ENCODE data around the gene NUP58. TPM values are rescaled to one million over a fixed set of nuclear protein-coding genes. Genes with fewer than 3 reads are reported as not detected.

NUP58 gene
- total and polyA plus RNA-seq, 2 experiments from 2014 or later, result 22.6 to 54.8 TPM

DNA sequence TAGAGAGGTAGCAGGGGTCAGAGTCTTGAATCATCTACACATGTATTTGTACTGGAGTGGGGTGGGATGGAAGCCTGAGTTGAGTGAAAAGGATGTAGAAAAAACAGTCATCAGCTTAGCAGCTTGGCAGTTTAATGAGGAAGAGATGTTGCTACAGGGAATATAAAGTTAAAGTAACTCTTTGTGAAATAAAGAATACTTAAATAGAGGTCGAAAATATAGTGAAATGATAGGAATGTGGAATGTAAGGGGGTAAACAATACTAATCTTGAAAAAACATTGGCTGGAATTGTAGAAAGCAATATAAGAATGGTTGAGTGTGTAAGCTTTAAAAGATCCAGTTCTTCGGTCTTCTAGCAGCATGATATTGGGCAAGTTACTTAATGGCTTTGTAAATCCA is 22.7 kb downstream of the NUP58 start:
- in situ Hi-C loops (cut with MboI), result no loop called here
- 57 to 61% methylated on average over 2 of the region's 2 CpGs for WGBS, 2 experiments (ENCODE audit: low coverage in 1 of 2, low lambda C conversion rate in 2 of 2, missing lambda C conversion rate in 2 of 2)
- Histone ChIP-seq H3K4me3 (no peak overlapping the region), H4K20me1 (ENCODE audit: insufficient read depth) (0 out of 2 replicates have a peak, but pooled peaks cover 3% of the 10 kb centered on the region), H3K27me3 (replicated peaks; ENCODE audit: insufficient read depth) (no peaks in the 10 kb centered on the region), H2AFZ (no peak overlapping the region), H3K27ac (no peak overlapping the region), H3K9me2 (ENCODE audit: insufficient read depth) (no peaks in the 10 kb centered on the region), H3F3A (ENCODE audit: insufficient read depth) (peaks cover 18% of the 10 kb centered on the region; the same call in 1 of the 2 replicates), H3K9me3 (ENCODE audit: low read depth) (no peaks in the 10 kb centered on the region), H3K9ac (no peak overlapping the region), H3K79me2 (ENCODE audit: insufficient read depth) (peaks cover 48% of the 10 kb centered on the region), H3K36me3 (ENCODE audit: low read depth) (peaks cover 89% of the 10 kb centered on the region), H3K4me2 (ENCODE audit: unreplicated experiment) (no peak overlapping the region), H3K4me1 (ENCODE audit: insufficient read depth) (0 out of 2 replicates have a peak, but pooled peaks cover 2% of the 10 kb centered on the region)
- TF ChIP-seq EZH2phosphoT487 (IDR thresholded peaks at IDR 0.05; ENCODE audit: insufficient read depth, low read depth) (no peak), EZH2 (IDR thresholded peaks at IDR 0.05; ENCODE audit: insufficient read depth, poor library complexity, severe bottlenecking) (no peak)
- no peak for DNase-seq

DNA sequence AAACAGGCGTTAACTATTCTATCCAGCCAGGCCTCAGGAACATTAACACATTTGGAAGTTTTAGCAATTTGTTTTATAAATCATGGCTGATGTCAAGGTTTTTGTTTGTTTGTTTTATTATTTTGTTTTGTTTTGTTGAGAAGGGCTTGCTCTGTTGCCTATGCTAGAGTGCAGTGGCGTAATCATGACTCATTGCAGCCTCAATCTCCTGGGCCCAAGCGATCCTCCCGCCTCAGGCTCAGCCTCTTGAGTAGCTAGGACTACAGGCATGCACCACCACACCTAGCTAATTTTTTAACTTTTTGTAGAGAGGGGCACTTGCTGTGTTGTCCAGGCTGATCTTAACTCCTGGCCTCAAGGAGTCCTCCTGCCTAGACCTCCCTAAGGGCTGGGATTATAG is 28.3 kb downstream of the NUP58 start:
- Histone ChIP-seq H4K20me1 (ENCODE audit: insufficient read depth) (no peaks in the 10 kb centered on the region), H3F3A (ENCODE audit: insufficient read depth) (peaks cover 30% of the 10 kb centered on the region; the same call in 1 of the 2 replicates), H3K27ac (no peak overlapping the region), H3K9ac (no peak overlapping the region), H3K4me1 (ENCODE audit: insufficient read depth) (0 out of 2 replicates have a peak, but pooled peaks cover 8% of the 10 kb centered on the region), H2AFZ (no peak overlapping the region), H3K36me3 (ENCODE audit: low read depth) (peaks cover 91% of the 10 kb centered on the region), H3K9me2 (ENCODE audit: insufficient read depth) (no peaks in the 10 kb centered on the region), H3K9me3 (ENCODE audit: low read depth) (no peaks in the 10 kb centered on the region), H3K27me3 (replicated peaks; ENCODE audit: insufficient read depth) (no peaks in the 10 kb centered on the region), H3K4me2 (ENCODE audit: unreplicated experiment) (no peak overlapping the region), H3K79me2 (ENCODE audit: insufficient read depth) (peaks cover 63% of the 10 kb centered on the region), H3K4me3 (no peak overlapping the region)
- in situ Hi-C loops (cut with MboI), result no loop called here
- 97% methylated on average over 4 of the region's 4 CpGs for WGBS, 2 experiments (ENCODE audit: low coverage in 1 of 2, low lambda C conversion rate in 2 of 2, missing lambda C conversion rate in 2 of 2)
- peak; percentile 28 for DNase-seq
- no peak for TF ChIP-seq EZH2 (IDR thresholded peaks at IDR 0.05; ENCODE audit: insufficient read depth, poor library complexity, severe bottlenecking)
- no peak for TF ChIP-seq EZH2phosphoT487 (IDR thresholded peaks at IDR 0.05; ENCODE audit: insufficient read depth, low read depth)

DNA sequence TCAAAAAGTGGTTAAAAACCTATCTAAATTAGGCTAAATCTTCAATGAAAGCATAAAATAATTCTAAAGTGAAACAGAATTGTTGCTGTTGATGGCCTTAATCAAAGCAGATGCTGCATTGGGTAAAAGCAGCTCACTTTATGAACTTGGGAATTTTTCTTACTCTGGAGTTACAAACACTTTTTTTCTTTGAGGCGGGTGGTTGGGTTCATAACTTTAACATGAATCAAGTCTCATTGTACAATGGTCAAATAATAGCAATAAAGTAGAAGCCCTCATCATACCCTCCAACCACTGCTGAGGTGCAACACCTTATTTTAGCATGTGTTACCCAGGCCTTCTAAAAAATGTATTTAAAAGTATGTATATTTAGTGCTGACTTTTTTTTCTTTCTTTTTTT is 29.1 kb downstream of the NUP58 start:
- DNase-seq, result peak; percentile 15
- Histone ChIP-seq H4K20me1 (ENCODE audit: insufficient read depth) (no peaks in the 10 kb centered on the region), H3K36me3 (ENCODE audit: low read depth) (peaks cover 83% of the 10 kb centered on the region), H3K9ac (no peak overlapping the region), H3K79me2 (ENCODE audit: insufficient read depth) (peaks cover 69% of the 10 kb centered on the region), H3K9me2 (ENCODE audit: insufficient read depth) (no peaks in the 10 kb centered on the region), H2AFZ (no peak overlapping the region), H3K9me3 (ENCODE audit: low read depth) (no peaks in the 10 kb centered on the region), H3K4me3 (no peak overlapping the region), H3K4me2 (ENCODE audit: unreplicated experiment) (no peak overlapping the region), H3K27me3 (replicated peaks; ENCODE audit: insufficient read depth) (no peaks in the 10 kb centered on the region), H3F3A (ENCODE audit: insufficient read depth) (peaks cover 36% of the 10 kb centered on the region; the same call in 1 of the 2 replicates), H3K4me1 (ENCODE audit: insufficient read depth) (0 out of 2 replicates have a peak, but pooled peaks cover 8% of the 10 kb centered on the region), H3K27ac (no peak overlapping the region)
- 92 to 93% methylated on average over 1 of the region's 1 CpG for WGBS, 2 experiments (ENCODE audit: low coverage in 1 of 2, low lambda C conversion rate in 2 of 2, missing lambda C conversion rate in 2 of 2)
- TF ChIP-seq EZH2phosphoT487 (IDR thresholded peaks at IDR 0.05; ENCODE audit: insufficient read depth, low read depth), result no peak
- TF ChIP-seq EZH2 (IDR thresholded peaks at IDR 0.05; ENCODE audit: insufficient read depth, poor library complexity, severe bottlenecking), result no peak
- in situ Hi-C loops (cut with MboI), result no loop called here

DNA sequence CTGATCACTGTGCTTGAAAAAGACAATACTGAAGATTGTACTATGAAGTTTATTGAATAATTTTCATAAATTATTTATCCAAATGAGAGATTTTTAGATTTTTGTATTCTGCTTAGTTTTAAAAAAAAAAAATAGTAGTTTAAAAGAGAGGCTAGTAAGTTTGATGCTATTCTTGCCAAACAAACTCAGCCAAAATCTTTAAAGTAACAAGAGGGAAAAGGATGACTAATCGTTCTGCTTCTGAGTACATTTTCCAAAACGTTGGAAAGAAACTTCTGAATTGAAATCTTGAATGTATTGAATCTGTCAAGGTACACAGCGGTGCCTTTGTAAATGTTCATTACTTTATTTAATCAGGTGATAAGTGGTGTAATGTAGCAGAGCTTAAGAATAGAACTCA is 34.4 kb downstream of the NUP58 start:
- H3K4me3 ChIP-seq, result no peak overlapping the region
- H3K4me2 ChIP-seq (ENCODE audit: unreplicated experiment), result no peak overlapping the region
- TF ChIP-seq EZH2 (IDR thresholded peaks at IDR 0.05; ENCODE audit: insufficient read depth, poor library complexity, severe bottlenecking) (no peak), EZH2phosphoT487 (IDR thresholded peaks at IDR 0.05; ENCODE audit: insufficient read depth, low read depth) (no peak)
- no peaks in the 10 kb centered on the region for H3K9me3 ChIP-seq (ENCODE audit: low read depth)
- DNase-seq, result peak; percentile 50
- in situ Hi-C loops (cut with MboI), result no loop called here
- 35 to 37% methylated on average over 3 of the region's 3 CpGs for WGBS, 2 experiments (ENCODE audit: low coverage in 1 of 2, low lambda C conversion rate in 2 of 2, missing lambda C conversion rate in 2 of 2)
- no peak overlapping the region for H2AFZ ChIP-seq
- no peaks in the 10 kb centered on the region for H4K20me1 ChIP-seq (ENCODE audit: insufficient read depth)
- peaks cover 51% of the 10 kb centered on the region for H3K79me2 ChIP-seq (ENCODE audit: insufficient read depth)
- no peak overlapping the region for H3K9ac ChIP-seq
- H3F3A ChIP-seq (ENCODE audit: insufficient read depth), result 0 out of 2 replicates have a peak, but pooled peaks cover 14% of the 10 kb centered on the region
- H3K9me2 ChIP-seq (ENCODE audit: insufficient read depth), result no peaks in the 10 kb centered on the region
- no peak overlapping the region for H3K27ac ChIP-seq
- H3K4me1 ChIP-seq (ENCODE audit: insufficient read depth), result no peaks in the 10 kb centered on the region
- peaks cover 74% of the 10 kb centered on the region for H3K36me3 ChIP-seq (ENCODE audit: low read depth)
- no peaks in the 10 kb centered on the region for H3K27me3 ChIP-seq (replicated peaks; ENCODE audit: insufficient read depth)
